Smooth muscle cell (in vitro differentiated cells): ENCODE measurements around the gene ARL3. TPM values are rescaled to one million over a fixed set of nuclear protein-coding genes. Genes with fewer than 3 reads are reported as not detected.

Source experiments
- DNase-seq: peaks from one replicate; lab custom pipeline; 2025; ENCODE audit not compliant: unreplicated experiment; lab: John Stamatoyannopoulos, UW
- H2AFZ ChIP-seq: fragments of 200-600 bp; sonication (generic); 2 replicates; pipeline ENCODE4 v1.6.0; 2016; ENCODE audit warnings: antibody characterized with exemption, low read depth, mild to moderate bottlenecking
- H3F3A ChIP-seq: fragments of 200-600 bp; sonication (generic); 2 replicates; pipeline ENCODE4 v1.6.0; 2017; ENCODE audit warnings: antibody characterized with exemption, low read depth
- H3K27ac ChIP-seq: fragments of 200-600 bp; sonication (generic); 2 replicates; pipeline ENCODE4 v1.5.1; 2016; ENCODE audit warnings: low read depth, mild to moderate bottlenecking
- H3K27me3 ChIP-seq: fragments of 200-600 bp; sonication (generic); 2 replicates; pipeline ENCODE4 v1.6.1; 2016; ENCODE audit warnings: low read depth, mild to moderate bottlenecking
- H3K36me3 ChIP-seq: fragments of 200-600 bp; sonication (generic); 2 replicates; pipeline ENCODE4 v1.5.1; 2016; ENCODE audit warnings: low read depth
- H3K4me1 ChIP-seq: fragments of 200-600 bp; sonication (generic); 2 replicates; pipeline ENCODE4 v1.5.1; 2016; ENCODE audit warnings: low read depth
- H3K4me2 ChIP-seq: fragments of 200-600 bp; sonication (generic); 2 replicates; pipeline ENCODE4 v1.6.0; 2016; ENCODE audit warnings: mild to moderate bottlenecking
- H3K4me3 ChIP-seq: fragments of 200-600 bp; sonication (generic); 2 replicates; pipeline ENCODE4 v1.5.1; 2016; ENCODE audit warnings: mild to moderate bottlenecking
- H3K79me2 ChIP-seq: fragments of 200-600 bp; sonication (generic); 2 replicates; pipeline ENCODE4 v1.6.0; 2016; ENCODE audit warnings: low read depth, mild to moderate bottlenecking
- H3K9ac ChIP-seq: fragments of 200-600 bp; sonication (generic); 2 replicates; pipeline ENCODE4 v1.6.0; 2016; ENCODE audit warnings: low read depth
- H3K9me3 ChIP-seq: fragments of 200-600 bp; sonication (generic); replicated peaks from 2 replicates; pipeline ENCODE4 v1.5.1; 2016; ENCODE audit warnings: low read depth
- H4K20me1 ChIP-seq: fragments of 200-600 bp; sonication (generic); 2 replicates; pipeline ENCODE4 v1.6.0; 2016; ENCODE audit warnings: low read depth
- CTCF ChIP-seq: fragments of 200-600 bp; sonication (generic); IDR thresholded peaks from 2 replicates; pipeline ENCODE4 v1.5.1; 2017; ENCODE audit warnings: borderline replicate concordance, mild to moderate bottlenecking, antibody characterized with exemption; ENCODE audit not compliant: insufficient read depth, poor library complexity, severe bottlenecking
- WGBS: methylation state at CpG from one replicate; pipeline ENCODE4 v1.1.7; 2016; ENCODE audit warnings: low lambda C conversion rate; 5-methylcytosine and 5-hydroxymethylcytosine counted together
- polyA plus RNA-seq: library from polyadenylated mRNA; unstranded; fragments of >200 nt; fragmentation: Nextera tagmentation; extraction: Ambion mirVana; gene quantifications from 2 replicates; pipeline ENCODE4 v1.2.1, GENCODE V29; 2016
- total RNA-seq: library from RNA; depleted of rRNA; stranded (reverse); fragments of >200 nt; gene quantifications from 2 replicates; pipeline ENCODE4 v1.2.3, GENCODE V29; 2014

Gene ARL3
- total and polyA plus RNA-seq, 2 experiments from 2014 or later, result 12.7 to 30.2 TPM

GRCh38 chr10:102729029-102730026 is 15.1 kb upstream of the ARL3 start:
- Histone ChIP-seq H3K9me3 (no peaks in the 10 kb centered on the region), H3K27ac (no peak overlapping the region), H3K4me1 (no peaks in the 10 kb centered on the region), H3F3A (no peaks in the 10 kb centered on the region), H3K9ac (no peak overlapping the region), H3K36me3 (no peaks in the 10 kb centered on the region), H3K4me3 (no peak overlapping the region), H4K20me1 (no peaks in the 10 kb centered on the region), H3K27me3 (no peaks in the 10 kb centered on the region), H2AFZ (no peak overlapping the region), H3K79me2 (peaks cover under 1% of the 10 kb centered on the region), H3K4me2 (no peak overlapping the region)
- WGBS, result 59% methylated on average over 30 of the region's 30 CpGs
- TF ChIP-seq CTCF, result peak; percentile 94
- DNase-seq, result peak; percentile 57

- Histone ChIP-seq H2AFZ (no peak overlapping the region), H3K4me3 (no peak overlapping the region), H3K4me2 (no peak overlapping the region), H3K27me3 (no peaks in the 10 kb centered on the region), H3K9ac (no peak overlapping the region), H4K20me1 (no peaks in the 10 kb centered on the region), H3F3A (no peaks in the 10 kb centered on the region), H3K27ac (no peak overlapping the region), H3K4me1 (no peaks in the 10 kb centered on the region), H3K79me2 (peaks cover 13% of the 10 kb centered on the region), H3K9me3 (no peaks in the 10 kb centered on the region), H3K36me3 (no peaks in the 10 kb centered on the region)
- no peak for DNase-seq
- 88% methylated on average over 13 of the region's 13 CpGs for WGBS
- TF ChIP-seq CTCF, result no peak
These were observed 13.0 kb upstream of the ARL3 start for GRCh38 chr10:102727037-102727818.

GRCh38 chr10:102726274-102726673 is 12.1 kb upstream of the ARL3 start:
- peaks cover 20% of the 10 kb centered on the region for H3K79me2 ChIP-seq
- peaks cover 3% of the 10 kb centered on the region for H3F3A ChIP-seq
- H3K36me3 ChIP-seq, result no peaks in the 10 kb centered on the region
- H3K9ac ChIP-seq, result no peak overlapping the region
- no peak for TF ChIP-seq CTCF
- 65% methylated on average over 3 of the region's 3 CpGs for WGBS
- H3K4me2 ChIP-seq, result no peak overlapping the region
- no peak overlapping the region for H2AFZ ChIP-seq
- no peaks in the 10 kb centered on the region for H3K9me3 ChIP-seq
- H3K27me3 ChIP-seq, result no peaks in the 10 kb centered on the region
- no peak overlapping the region for H3K4me3 ChIP-seq
- H3K4me1 ChIP-seq, result no peaks in the 10 kb centered on the region
- no peak overlapping the region for H3K27ac ChIP-seq
- no peaks in the 10 kb centered on the region for H4K20me1 ChIP-seq
- DNase-seq, result no peak
